Ovary (tissue), 9 donors: Measurements from ENCODE around the gene DES. TPM values are rescaled to one million over a fixed set of nuclear protein-coding genes. Genes with fewer than 3 reads are reported as not detected.

Experiments
- DNase-seq, 5 donors: peaks; one replicate each; pipeline ENCODE4 v3.0.0-alpha.2; 2019 to 2020
- H3K27ac ChIP-seq, 2 donors: fragments of 200-600 bp; one replicate each; pipeline versions ENCODE4 v1.5.1 to v1.8.0; 2019 to 2022
- H3K27me3 ChIP-seq: fragments of 200-600 bp; one replicate; pipeline ENCODE4 v1.8.0; 2022
- H3K36me3 ChIP-seq: fragments of 200-600 bp; sonication (generic); one replicate; pipeline ENCODE4 v1.5.1; 2019
- H3K4me1 ChIP-seq: one replicate; pipeline ENCODE4 v1.8.1; 2013; ENCODE audit warnings: mild to moderate bottlenecking, moderate library complexity; ENCODE audit not compliant: insufficient read depth
- H3K4me3 ChIP-seq: fragments of 200-600 bp; sonication (generic); one replicate; pipeline ENCODE4 v1.5.1; 2017
- H3K9me3 ChIP-seq, 2 donors: fragments of 200-600 bp in 1 of 2; sonication (generic) in 1 of 2; one replicate each; pipeline versions ENCODE4 v1.5.1 to v1.8.1; 2013 to 2019; ENCODE audit warnings: mild to moderate bottlenecking in 1 of 2, moderate library complexity in 1 of 2
- EP300 ChIP-seq: sonication (generic); formaldehyde crosslinking; IDR thresholded peaks from one replicate; pipeline ENCODE4 v1.6.1; 2017; ENCODE audit warnings: antibody characterized with exemption
- POLR2A ChIP-seq: fragments of 450-650 bp; IDR thresholded peaks from one replicate; pipeline ENCODE4 v1.6.1; 2017; ENCODE audit warnings: antibody characterized with exemption, mild to moderate bottlenecking, moderate library complexity
- WGBS, 3 donors: extraction: QIAGEN DNeasy Blood & Tissue Kit in 1 of 3; methylation state at CpG; one replicate each; pipeline versions ENCODE4 v1.1.5 to v1.1.7; 2013 to 2017; 5-methylcytosine and 5-hydroxymethylcytosine counted together
- intact Hi-C, 4 donors: fragments of 100-400 bp; cut with DNase I; formaldehyde crosslinking; loops; one replicate each; pipeline versions ENCODE4 v1.11.0 to v1.15.1; 2022 to 2023
- polyA plus RNA-seq, 2 donors: library from polyadenylated mRNA; stranded (reverse); fragments of 200-250 nt in 1 of 2; fragments of 350-450 nt in 1 of 2; fragmentation: Illumina TruSeq in 1 of 2; extraction: RNeasy Lipid Tissue Mini Kit (QIAGEN cat#74804) in 1 of 2; gene quantifications; one replicate each; pipeline ENCODE4 v1.2.3, GENCODE V29; 2013 to 2014
- total RNA-seq, 7 donors: library from RNA; depleted of rRNA in 2 of 7; stranded (reverse); fragments of >200 nt in 2 of 7; fragmentation: NEBNext Ultra II Directional in 3 of 7; extraction: Animal tissue kit (Norgen Biotek cat#: 25700) in 3 of 7; gene quantifications; one replicate each; pipeline versions ENCODE4 v1.1.0 to v1.2.4, GENCODE V29; 2016 to 2023
- TF ChIP-seq, protein P1 (sequence below), 3 donors: fragments of 450-650 bp in 2 of 3; fragments of 200-600 bp in 1 of 3; IDR thresholded peaks; one replicate each; pipeline versions ENCODE4 v1.5.1 to v1.8.0; 2016 to 2022; ENCODE audit warnings: antibody characterized with exemption in 3 of 3, mild to moderate bottlenecking in 1 of 3
- donor health status: DM: no; HTN: no; CAD: no; lungs with moderate emphysema.
- donor health status: DM: no; HTN: no; CAD: no.
- donor health status: Bipolar disorder and iron deficiency.
- donor health status: DM: yes; HTN: yes; CAD: no.
- donor health status: DM: no; HTN: no; CAD: no.
- donor health status: DM: yes; HTN: yes; CAD: no.

The DES gene
- total and polyA plus RNA-seq, 9 donors: 86.5 to 1,061 (median 184) TPM

DNA sequence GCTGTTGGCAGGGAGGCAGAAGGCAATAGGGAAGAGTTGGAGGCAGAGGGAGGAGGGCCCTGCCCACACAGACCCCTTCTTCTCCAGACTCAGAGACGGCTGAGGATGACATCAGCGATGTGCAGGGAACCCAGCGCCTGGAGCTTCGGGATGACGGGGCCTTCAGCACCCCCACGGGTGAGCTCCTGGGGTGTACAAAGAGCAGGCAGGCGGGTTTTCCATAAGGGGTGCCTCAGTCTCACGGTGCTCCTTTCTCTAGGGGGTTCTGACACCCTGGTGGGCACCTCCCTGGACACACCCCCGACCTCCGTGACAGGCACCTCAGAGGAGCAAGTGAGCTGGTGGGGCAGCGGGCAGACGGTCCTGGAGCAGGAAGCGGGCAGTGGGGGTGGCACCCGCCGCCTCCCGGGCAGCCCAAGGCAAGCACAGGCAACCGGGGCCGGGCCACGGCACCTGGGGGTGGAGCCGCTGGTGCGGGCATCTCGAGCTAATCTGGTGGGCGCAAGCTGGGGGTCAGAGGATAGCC is 26.5 kb downstream of the DES start:
- no peaks in the 10 kb centered on the region for H3K27me3 ChIP-seq
- DNase-seq: peak in 2 of 5 donors; percentile 30 to 32

DNA sequence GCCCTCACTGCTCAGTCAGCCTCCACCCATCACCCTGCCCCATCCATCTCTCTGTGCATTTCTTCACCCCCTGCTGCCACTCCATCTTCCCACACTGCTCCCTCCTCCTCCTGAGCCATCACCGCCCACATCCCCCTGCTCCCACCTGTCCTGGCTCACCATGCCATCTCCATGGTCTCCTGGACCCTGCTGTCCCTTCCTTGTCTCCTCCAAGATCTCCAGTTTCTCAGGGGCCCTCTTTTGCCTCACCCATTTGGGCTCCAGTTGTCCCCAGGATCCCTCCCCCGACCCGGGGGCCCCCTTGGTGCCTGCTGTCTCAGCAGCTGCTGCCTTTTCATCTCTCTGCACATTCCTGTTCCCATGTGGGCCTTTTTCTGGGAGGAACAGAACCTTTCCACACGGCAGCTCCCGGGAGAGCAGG is 27.1 kb downstream of the DES start:
- no peak overlapping the region for H3K27ac ChIP-seq
- peak overlapping the region; percentile 16 for H3K4me3 ChIP-seq
- H3K4me1 ChIP-seq: peaks cover 4% of the 10 kb centered on the region
- no peaks in the 10 kb centered on the region for H3K27me3 ChIP-seq
- no peaks in the 10 kb centered on the region for H3K9me3 ChIP-seq
- TF ChIP-seq EP300: no peak
- TF ChIP-seq, protein P1, sequence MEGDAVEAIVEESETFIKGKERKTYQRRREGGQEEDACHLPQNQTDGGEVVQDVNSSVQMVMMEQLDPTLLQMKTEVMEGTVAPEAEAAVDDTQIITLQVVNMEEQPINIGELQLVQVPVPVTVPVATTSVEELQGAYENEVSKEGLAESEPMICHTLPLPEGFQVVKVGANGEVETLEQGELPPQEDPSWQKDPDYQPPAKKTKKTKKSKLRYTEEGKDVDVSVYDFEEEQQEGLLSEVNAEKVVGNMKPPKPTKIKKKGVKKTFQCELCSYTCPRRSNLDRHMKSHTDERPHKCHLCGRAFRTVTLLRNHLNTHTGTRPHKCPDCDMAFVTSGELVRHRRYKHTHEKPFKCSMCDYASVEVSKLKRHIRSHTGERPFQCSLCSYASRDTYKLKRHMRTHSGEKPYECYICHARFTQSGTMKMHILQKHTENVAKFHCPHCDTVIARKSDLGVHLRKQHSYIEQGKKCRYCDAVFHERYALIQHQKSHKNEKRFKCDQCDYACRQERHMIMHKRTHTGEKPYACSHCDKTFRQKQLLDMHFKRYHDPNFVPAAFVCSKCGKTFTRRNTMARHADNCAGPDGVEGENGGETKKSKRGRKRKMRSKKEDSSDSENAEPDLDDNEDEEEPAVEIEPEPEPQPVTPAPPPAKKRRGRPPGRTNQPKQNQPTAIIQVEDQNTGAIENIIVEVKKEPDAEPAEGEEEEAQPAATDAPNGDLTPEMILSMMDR (IDR thresholded peaks at IDR 0.05): no peak
- intact Hi-C loops: no loop called here
- 52 to 59% (median 55%) methylated on average over 5 of the region's 5 CpGs for WGBS, 3 donors
- DNase-seq: no peak
- no peaks in the 10 kb centered on the region for H3K36me3 ChIP-seq

More for the DNA sequence above, 26.5 kb downstream of the DES start:
- TF ChIP-seq, protein P1 (IDR thresholded peaks at IDR 0.05): no peak
- no peak for TF ChIP-seq EP300
- TF ChIP-seq POLR2A: no peak
- Histone ChIP-seq H3K4me1 (peaks cover 4% of the 10 kb centered on the region), H3K4me3 (peak overlapping the region; percentile 16), H3K36me3 (no peaks in the 10 kb centered on the region), H3K27ac (no peak overlapping the region), H3K9me3 (no peaks in the 10 kb centered on the region)
- 75 to 85% (median 84%) methylated on average over 23 of the region's 23 CpGs for WGBS, 3 donors
- intact Hi-C loops: no loop called here

DNA sequence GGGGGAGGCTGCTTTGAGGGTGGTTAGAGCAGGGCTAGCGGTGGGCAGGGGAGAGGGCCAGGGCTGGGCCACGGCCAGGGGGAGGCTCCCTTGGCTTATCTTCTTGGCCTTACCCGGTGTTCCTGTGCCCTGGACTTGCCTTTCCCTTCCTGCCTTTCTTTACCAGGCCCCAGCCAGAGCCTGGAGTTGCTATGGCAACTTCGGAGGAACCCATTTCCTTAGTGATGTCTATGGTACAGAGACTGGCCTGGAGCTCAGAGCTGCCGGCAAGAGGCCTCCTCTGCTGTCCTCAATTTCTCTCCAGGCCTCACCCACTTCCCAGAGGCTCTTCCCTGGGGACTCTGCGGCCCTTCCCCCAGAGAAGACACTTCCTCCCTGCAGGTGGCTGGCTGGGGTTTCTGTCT is 27.9 kb downstream of the DES start:
- no peaks in the 10 kb centered on the region for H3K27me3 ChIP-seq
- H3K36me3 ChIP-seq: no peaks in the 10 kb centered on the region
- H3K27ac ChIP-seq: no peak overlapping the region
- H3K4me1 ChIP-seq: peaks cover 4% of the 10 kb centered on the region
- 40 to 42% (median 40%) methylated on average over 6 of the region's 6 CpGs for WGBS, 3 donors
- no peaks in the 10 kb centered on the region for H3K9me3 ChIP-seq
- peak in 3 of 5 donors; percentile 37 to 50 (median 40) for DNase-seq
- TF ChIP-seq POLR2A: no peak
- no peak for TF ChIP-seq EP300
- TF ChIP-seq, protein P1 (IDR thresholded peaks at IDR 0.05): no peak
- no peak overlapping the region for H3K4me3 ChIP-seq
- intact Hi-C loops: no loop called here

DNA sequence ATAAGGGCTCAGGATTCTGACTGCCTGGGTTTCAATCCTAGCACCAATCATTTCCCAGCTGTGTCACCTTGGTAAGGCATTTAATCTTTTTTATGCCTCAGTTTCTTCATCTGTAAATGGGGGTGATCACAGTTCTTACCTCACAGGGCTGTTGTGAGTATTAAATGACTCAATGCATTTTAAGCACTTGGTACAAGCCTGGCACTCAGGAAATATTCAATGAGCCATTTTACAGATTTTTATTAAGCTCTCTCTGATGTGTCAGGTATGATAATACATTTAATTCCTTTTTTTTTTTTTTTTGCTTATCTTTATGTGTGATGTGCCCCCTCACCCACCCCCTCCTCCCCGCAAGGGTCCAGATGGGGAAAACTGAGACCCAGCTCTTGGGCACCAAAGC is 28.5 kb downstream of the DES start:
- Histone ChIP-seq H3K9me3 (no peaks in the 10 kb centered on the region), H3K4me3 (no peak overlapping the region), H3K36me3 (no peaks in the 10 kb centered on the region), H3K4me1 (peaks cover 4% of the 10 kb centered on the region), H3K27me3 (no peaks in the 10 kb centered on the region), H3K27ac (no peak overlapping the region)
- no peak for DNase-seq
- intact Hi-C loops: no loop called here
- 87 to 96% (median 95%) methylated on average over 1 of the region's 1 CpG for WGBS, 3 donors
- TF ChIP-seq POLR2A (no peak), EP300 (no peak)
- TF ChIP-seq, protein P1 (IDR thresholded peaks at IDR 0.05): no peak
